Central memory CD8-positive, alpha-beta T cell (primary cell): ENCODE data around the gene LHCGR.
"Not testable (repeated sequence)": the region's sequence is repeated elsewhere in the genome, so short reads cannot be mapped to it uniquely, and the experiment has no call there.

ENCODE experiments used
- ATAC-seq: fragments of 150-1000 bp; cut with Tn5 transposase; replicated peaks from 2 replicates; pipeline ENCODE4 v1.10.0; 2022; ENCODE audit warnings: mild to moderate bottlenecking, moderate FRiP score, moderate number of reproducible peaks; ENCODE audit not compliant: poor library complexity, severe bottlenecking; ENCODE audit errors: extremely low read depth
- DNase-seq, 2 donors: peaks; one replicate each; pipeline ENCODE4 v3.0.0; 2021; ENCODE audit warnings: low spot score in 2 of 2
- H3K27ac Mint-ChIP-seq: one replicate; pipeline ENCODE4 v1.8.0; 2022; ENCODE audit warnings: low read depth, mild to moderate bottlenecking, moderate library complexity, mixed read lengths
- H3K27me3 Mint-ChIP-seq: one replicate; pipeline ENCODE4 v1.8.0; 2022; ENCODE audit warnings: mixed read lengths
- H3K36me3 Mint-ChIP-seq: one replicate; pipeline ENCODE4 v1.8.0; 2022; ENCODE audit warnings: mild to moderate bottlenecking, moderate library complexity, mixed read lengths; ENCODE audit not compliant: insufficient read depth
- H3K4me1 Mint-ChIP-seq: one replicate; pipeline ENCODE4 v1.8.0; 2022; ENCODE audit warnings: mixed read lengths
- H3K4me3 Mint-ChIP-seq: one replicate; pipeline ENCODE4 v1.8.0; 2022; ENCODE audit warnings: mild to moderate bottlenecking, moderate library complexity, mixed read lengths
- H3K9me3 Mint-ChIP-seq: one replicate; pipeline ENCODE4 v1.8.0; 2022; ENCODE audit warnings: mixed read lengths

LHCGR gene

GRCh38 chr2:48768669-48769068, 13.1 kb upstream of the LHCGR start:
- no peak overlapping the region for H3K27ac Mint-ChIP-seq

GRCh38 chr2:48767330-48767729, 11.8 kb upstream of the LHCGR start:
- DNase-seq, result no peak
- H3K9me3 Mint-ChIP-seq, result peaks cover 15% of the 10 kb centered on the region
- ATAC-seq, result no peak

More at GRCh38 chr2:48768669-48769068, 13.1 kb upstream of the LHCGR start:
- ATAC-seq, result no peak
- Mint-ChIP-seq H3K4me1 (no peaks in the 10 kb centered on the region), H3K4me3 (no peak overlapping the region), H3K27me3 (peaks cover 20% of the 10 kb centered on the region), H3K36me3 (peaks cover 2% of the 10 kb centered on the region), H3K9me3 (peaks cover 15% of the 10 kb centered on the region)
- no peak for DNase-seq

GRCh38 chr2:48760826-48761225, 5.3 kb upstream of the LHCGR start:
- Mint-ChIP-seq H3K36me3 (no peaks in the 10 kb centered on the region), H3K9me3 (peaks cover 23% of the 10 kb centered on the region), H3K27me3 (peaks cover 19% of the 10 kb centered on the region), H3K4me3 (no peak overlapping the region), H3K27ac (no peak overlapping the region), H3K4me1 (no peaks in the 10 kb centered on the region)
- ATAC-seq (no peak), DNase-seq (no peak)

More at GRCh38 chr2:48767330-48767729, 11.8 kb upstream of the LHCGR start:
- Mint-ChIP-seq H3K27me3 (peaks cover 20% of the 10 kb centered on the region), H3K4me3 (no peak overlapping the region), H3K27ac (no peak overlapping the region), H3K4me1 (no peaks in the 10 kb centered on the region), H3K36me3 (peaks cover 2% of the 10 kb centered on the region)

- Mint-ChIP-seq H3K4me1 (no peaks in the 10 kb centered on the region), H3K4me3 (no peak overlapping the region), H3K27ac (no peak overlapping the region), H3K9me3 (peaks cover 22% of the 10 kb centered on the region), H3K27me3 (peaks cover 31% of the 10 kb centered on the region), H3K36me3 (no peaks in the 10 kb centered on the region)
- no peak for ATAC-seq
- no peak for DNase-seq
These were observed 4.2 kb upstream of the LHCGR start for GRCh38 chr2:48759682-48760081.

- H3K9me3 Mint-ChIP-seq, result peaks cover 6% of the 10 kb centered on the region
- ATAC-seq (no peak), DNase-seq (no peak)
- H3K36me3 Mint-ChIP-seq, result no peaks in the 10 kb centered on the region
- no peak overlapping the region for H3K27ac Mint-ChIP-seq
- no peaks in the 10 kb centered on the region for H3K4me1 Mint-ChIP-seq
- no peak overlapping the region for H3K4me3 Mint-ChIP-seq
- H3K27me3 Mint-ChIP-seq, result peaks cover 33% of the 10 kb centered on the region
These were observed 765 bp upstream of the LHCGR start for GRCh38 chr2:48756289-48756688.

GRCh38 chr2:48754874-48755273, 650 bp downstream of the LHCGR start:
- H3K4me1 Mint-ChIP-seq, result no peaks in the 10 kb centered on the region
- ATAC-seq (no peak), DNase-seq (no peak)
- no peak overlapping the region for H3K4me3 Mint-ChIP-seq
- H3K36me3 Mint-ChIP-seq, result no peaks in the 10 kb centered on the region
- H3K27me3 Mint-ChIP-seq, result peaks cover 33% of the 10 kb centered on the region
- no peak overlapping the region for H3K27ac Mint-ChIP-seq
- peaks cover 5% of the 10 kb centered on the region for H3K9me3 Mint-ChIP-seq

- Mint-ChIP-seq H3K27me3 (peaks cover 33% of the 10 kb centered on the region), H3K36me3 (no peaks in the 10 kb centered on the region), H3K4me1 (no peaks in the 10 kb centered on the region), H3K9me3 (peaks cover 5% of the 10 kb centered on the region), H3K4me3 (no peak overlapping the region), H3K27ac (no peak overlapping the region)
- ATAC-seq (no peak), DNase-seq (no peak)
These were observed 2.3 kb downstream of the LHCGR start for GRCh38 chr2:48753228-48753627.

- DNase-seq, result no peak
- H3K4me3 Mint-ChIP-seq, result no peak overlapping the region
- H3K27me3 Mint-ChIP-seq, result peaks cover 8% of the 10 kb centered on the region
- H3K36me3 Mint-ChIP-seq, result no peaks in the 10 kb centered on the region
- no peak for ATAC-seq
- no peaks in the 10 kb centered on the region for H3K4me1 Mint-ChIP-seq
- H3K27ac Mint-ChIP-seq, result no peak overlapping the region
- no peaks in the 10 kb centered on the region for H3K9me3 Mint-ChIP-seq
These were observed 5.3 kb downstream of the LHCGR start for GRCh38 chr2:48750128-48750739.

- Mint-ChIP-seq H3K27ac (no peak overlapping the region), H3K36me3 (no peaks in the 10 kb centered on the region), H3K27me3 (peaks cover under 1% of the 10 kb centered on the region), H3K9me3 (no peaks in the 10 kb centered on the region), H3K4me3 (no peak overlapping the region), H3K4me1 (no peaks in the 10 kb centered on the region)
- DNase-seq (no peak), ATAC-seq (no peak)
These were observed 6.0 kb downstream of the LHCGR start for GRCh38 chr2:48749291-48750127.

GRCh38 chr2:48747319-48747718, 8.2 kb downstream of the LHCGR start:
- Mint-ChIP-seq H3K4me3 (no peak overlapping the region), H3K4me1 (no peaks in the 10 kb centered on the region), H3K27me3 (no peaks in the 10 kb centered on the region), H3K9me3 (no peaks in the 10 kb centered on the region), H3K27ac (no peak overlapping the region), H3K36me3 (no peaks in the 10 kb centered on the region)
- DNase-seq (no peak), ATAC-seq (no peak)

GRCh38 chr2:48739236-48739635, 16.3 kb downstream of the LHCGR start:
- H3K36me3 Mint-ChIP-seq, H3K4me3 Mint-ChIP-seq, H3K27ac Mint-ChIP-seq, H3K4me1 Mint-ChIP-seq, DNase-seq, ATAC-seq, H3K27me3 Mint-ChIP-seq, H3K9me3 Mint-ChIP-seq: not testable (repeated sequence)

GRCh38 chr2:48738806-48739205, 16.7 kb downstream of the LHCGR start:
- H3K4me3 Mint-ChIP-seq, result no peak overlapping the region
- H3K4me1 Mint-ChIP-seq, result no peaks in the 10 kb centered on the region
- no peaks in the 10 kb centered on the region for H3K27me3 Mint-ChIP-seq
- DNase-seq, result no peak
- no peak overlapping the region for H3K27ac Mint-ChIP-seq
- ATAC-seq, result no peak
- H3K36me3 Mint-ChIP-seq, result no peaks in the 10 kb centered on the region
- no peaks in the 10 kb centered on the region for H3K9me3 Mint-ChIP-seq

GRCh38 chr2:48736251-48736650, 19.3 kb downstream of the LHCGR start:
- Mint-ChIP-seq H3K27me3 (no peaks in the 10 kb centered on the region), H3K9me3 (no peaks in the 10 kb centered on the region), H3K36me3 (no peaks in the 10 kb centered on the region), H3K27ac (no peak overlapping the region), H3K4me1 (no peaks in the 10 kb centered on the region), H3K4me3 (no peak overlapping the region)
- DNase-seq (no peak), ATAC-seq (no peak)
